ENCODE data around the gene MTCH1. TPM values are rescaled to one million over a fixed set of nuclear protein-coding genes. Genes with fewer than 3 reads are reported as not detected.

MTCH1 gene
- total RNA-seq, 1 experiment from 2014 or later, result 241 TPM

DNA sequence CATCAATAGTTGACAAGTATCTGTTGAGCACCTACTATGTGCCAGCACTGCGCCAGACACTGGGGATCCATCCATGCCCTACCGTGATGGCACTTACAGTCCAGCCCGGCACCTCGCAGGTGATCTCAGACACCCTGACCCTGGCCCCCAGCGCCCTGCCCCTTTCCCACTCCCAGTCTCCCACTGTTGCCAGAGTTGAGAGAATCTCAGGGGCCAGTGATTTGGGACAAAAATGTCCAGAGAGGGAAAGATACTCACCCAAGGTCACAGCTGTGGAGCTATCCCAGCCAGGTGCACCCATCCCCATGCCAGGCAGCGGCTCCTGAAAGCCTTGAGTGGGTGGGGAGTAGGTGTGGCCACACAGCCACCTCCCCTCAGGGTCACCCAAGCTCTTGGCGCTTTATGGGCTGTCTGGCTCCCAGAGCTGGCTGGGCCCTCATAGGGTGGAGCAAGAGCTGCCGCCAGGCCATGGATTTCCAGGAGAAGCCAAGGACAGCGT, 28.2 kb downstream of the MTCH1 start:
- intact Hi-C loops (cut with micrococcal nuclease; ENCODE audit: unreplicated experiment), result no loop called here
- H3K27ac ChIP-seq, result no peak overlapping the region
- ChIA-PET POLR2A (ENCODE audit: unreplicated experiment) (no interaction called here), CTCF (no interaction called here)
- BruUV-seq (replicated peaks), result no TSS peak
- DNase-seq, result no peak
- H3K4me1 ChIP-seq (replicated peaks; ENCODE audit: insufficient read depth), result peaks cover 26% of the 10 kb centered on the region
- H3K27me3 ChIP-seq (ENCODE audit: insufficient read depth, low read depth), result no peaks in the 10 kb centered on the region
- H3K9me3 ChIP-seq (ENCODE audit: insufficient read depth, low read depth), result no peaks in the 10 kb centered on the region
- no peak overlapping the region for H3K4me3 ChIP-seq
- no peaks in the 10 kb centered on the region for H4K20me1 ChIP-seq (ENCODE audit: insufficient read depth)
- TF ChIP-seq, protein P1, sequence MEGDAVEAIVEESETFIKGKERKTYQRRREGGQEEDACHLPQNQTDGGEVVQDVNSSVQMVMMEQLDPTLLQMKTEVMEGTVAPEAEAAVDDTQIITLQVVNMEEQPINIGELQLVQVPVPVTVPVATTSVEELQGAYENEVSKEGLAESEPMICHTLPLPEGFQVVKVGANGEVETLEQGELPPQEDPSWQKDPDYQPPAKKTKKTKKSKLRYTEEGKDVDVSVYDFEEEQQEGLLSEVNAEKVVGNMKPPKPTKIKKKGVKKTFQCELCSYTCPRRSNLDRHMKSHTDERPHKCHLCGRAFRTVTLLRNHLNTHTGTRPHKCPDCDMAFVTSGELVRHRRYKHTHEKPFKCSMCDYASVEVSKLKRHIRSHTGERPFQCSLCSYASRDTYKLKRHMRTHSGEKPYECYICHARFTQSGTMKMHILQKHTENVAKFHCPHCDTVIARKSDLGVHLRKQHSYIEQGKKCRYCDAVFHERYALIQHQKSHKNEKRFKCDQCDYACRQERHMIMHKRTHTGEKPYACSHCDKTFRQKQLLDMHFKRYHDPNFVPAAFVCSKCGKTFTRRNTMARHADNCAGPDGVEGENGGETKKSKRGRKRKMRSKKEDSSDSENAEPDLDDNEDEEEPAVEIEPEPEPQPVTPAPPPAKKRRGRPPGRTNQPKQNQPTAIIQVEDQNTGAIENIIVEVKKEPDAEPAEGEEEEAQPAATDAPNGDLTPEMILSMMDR (conservative IDR thresholded peaks at IDR 0.05), result no peak
- TF ChIP-seq EZH2 (IDR thresholded peaks at IDR 0.05; ENCODE audit: low read depth), result no peak
- peaks cover 11% of the 10 kb centered on the region; the same call in 1 of the 2 replicates for H3F3A ChIP-seq (ENCODE audit: insufficient read depth, low read depth)
- H3K9me2 ChIP-seq (ENCODE audit: insufficient read depth), result no peaks in the 10 kb centered on the region
- no peaks in the 10 kb centered on the region for H3K79me2 ChIP-seq (ENCODE audit: low read depth)
- no peaks in the 10 kb centered on the region for H3K36me3 ChIP-seq (ENCODE audit: low read depth)
- no peak overlapping the region for H2AFZ ChIP-seq
- H3K4me2 ChIP-seq, result no peak overlapping the region

DNA sequence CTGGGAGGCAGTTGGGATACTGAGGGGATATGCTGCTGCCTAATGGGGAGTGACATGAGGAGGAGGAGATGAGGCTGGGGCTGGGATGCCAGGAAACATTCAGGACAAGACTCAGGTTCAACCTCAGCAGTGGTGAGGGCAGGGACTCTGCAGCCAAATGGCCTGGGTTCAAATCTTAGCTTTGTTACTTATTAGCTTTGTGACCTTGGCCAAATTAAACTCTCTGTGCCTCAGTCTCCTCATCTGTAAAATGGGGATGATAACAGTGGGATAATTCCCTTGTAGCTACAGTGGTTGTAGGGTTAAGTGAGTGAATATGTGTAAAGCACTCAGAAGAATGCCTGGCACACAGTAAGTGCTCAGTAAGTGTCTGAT, 29.6 kb downstream of the MTCH1 start:
- ChIA-PET CTCF (interaction anchor here (0.7 kb wide), 1 partner anchor 58 kb away, joined by 3 read pairs; no protein-coding TSS in a partner anchor), POLR2A (ENCODE audit: unreplicated experiment) (interaction anchor here (0.5 kb wide), 1 partner anchor 693 kb away, joined by 4 read pairs; no protein-coding TSS in a partner anchor)
- Histone ChIP-seq H3K9me2 (ENCODE audit: insufficient read depth) (no peaks in the 10 kb centered on the region), H4K20me1 (ENCODE audit: insufficient read depth) (no peaks in the 10 kb centered on the region), H3K4me1 (replicated peaks; ENCODE audit: insufficient read depth) (peaks cover 29% of the 10 kb centered on the region), H3K36me3 (ENCODE audit: low read depth) (no peaks in the 10 kb centered on the region), H2AFZ (no peak overlapping the region), H3K79me2 (ENCODE audit: low read depth) (no peaks in the 10 kb centered on the region), H3K4me3 (no peak overlapping the region), H3K27ac (no peak overlapping the region), H3K9me3 (ENCODE audit: insufficient read depth, low read depth) (no peaks in the 10 kb centered on the region), H3F3A (ENCODE audit: insufficient read depth, low read depth) (peaks cover 11% of the 10 kb centered on the region; the same call in 1 of the 2 replicates), H3K27me3 (ENCODE audit: insufficient read depth, low read depth) (no peaks in the 10 kb centered on the region), H3K4me2 (peak overlapping the region; percentile 14; the same call in 1 of the 2 replicates)
- TF ChIP-seq, protein P1 (conservative IDR thresholded peaks at IDR 0.05), result no peak
- no peak for TF ChIP-seq EZH2 (IDR thresholded peaks at IDR 0.05; ENCODE audit: low read depth)
- intact Hi-C loops (cut with micrococcal nuclease; ENCODE audit: unreplicated experiment), result no loop called here
- no TSS peak for BruUV-seq (replicated peaks)
- no peak for DNase-seq

DNA sequence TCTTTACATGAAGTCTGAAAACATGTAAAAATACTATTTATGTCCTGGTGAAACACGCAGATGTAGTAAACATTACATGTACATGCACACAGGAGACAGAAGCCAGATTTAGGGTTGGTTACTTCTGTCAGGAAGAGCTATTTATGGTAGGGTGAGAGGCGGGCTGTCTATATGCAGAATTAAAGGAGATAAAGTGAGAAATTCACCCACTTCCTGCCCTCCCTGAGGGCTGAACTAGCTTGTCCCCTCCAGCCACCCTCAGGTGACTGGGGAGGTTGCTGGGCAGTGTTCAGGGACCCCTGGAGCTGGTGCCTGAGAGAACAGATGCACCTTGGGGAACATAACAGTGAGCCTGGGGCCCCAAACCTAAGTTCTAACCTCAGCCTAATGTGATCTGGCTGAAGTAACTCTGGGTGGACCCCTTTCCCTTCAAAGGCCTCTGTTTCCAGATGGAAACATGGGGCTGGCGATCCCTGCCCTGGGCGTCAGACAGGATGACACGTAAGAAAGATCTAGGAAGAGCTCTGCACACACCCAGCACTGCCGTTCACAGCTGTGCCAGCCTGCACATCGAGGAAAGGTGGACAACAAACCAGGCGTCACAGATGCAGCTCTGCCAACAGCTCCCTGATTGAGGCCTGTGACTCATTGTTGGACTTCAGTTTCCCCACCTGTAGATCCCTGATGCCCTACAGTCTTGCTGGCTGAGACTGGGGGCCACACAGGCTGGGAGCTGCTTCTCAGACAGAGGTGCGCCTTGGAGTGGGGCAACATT, 30.1 kb downstream of the MTCH1 start:
- DNase-seq, result peak; percentile 43 to 56
- Histone ChIP-seq H3F3A (ENCODE audit: insufficient read depth, low read depth) (peaks cover 11% of the 10 kb centered on the region; the same call in 1 of the 2 replicates), H3K79me2 (ENCODE audit: low read depth) (no peaks in the 10 kb centered on the region), H3K27me3 (ENCODE audit: insufficient read depth, low read depth) (no peaks in the 10 kb centered on the region), H3K36me3 (ENCODE audit: low read depth) (no peaks in the 10 kb centered on the region), H3K9me3 (ENCODE audit: insufficient read depth, low read depth) (no peaks in the 10 kb centered on the region), H3K9me2 (ENCODE audit: insufficient read depth) (no peaks in the 10 kb centered on the region), H3K4me3 (no peak overlapping the region), H2AFZ (no peak overlapping the region), H3K4me1 (replicated peaks; ENCODE audit: insufficient read depth) (peaks cover 23% of the 10 kb centered on the region), H3K27ac (no peak overlapping the region), H4K20me1 (ENCODE audit: insufficient read depth) (no peaks in the 10 kb centered on the region), H3K4me2 (peak overlapping the region; percentile 14)
- BruUV-seq (replicated peaks), result no TSS peak
- intact Hi-C loops (cut with micrococcal nuclease; ENCODE audit: unreplicated experiment), result no loop called here
- CTCF ChIA-PET, result interaction anchor here (0.7 to 1.2 kb wide), 2 partner anchors 42 to 58 kb away, joined by 3 read pairs; no protein-coding TSS in a partner anchor
- POLR2A ChIA-PET (ENCODE audit: unreplicated experiment), result interaction anchor here (0.5 to 0.6 kb wide), 3 partner anchors 42 to 1888 kb away, joined by 4 to 14 read pairs (median 5); no protein-coding TSS in a partner anchor
- TF ChIP-seq, protein P1 (conservative IDR thresholded peaks at IDR 0.05), result no peak
- no peak for TF ChIP-seq EZH2 (IDR thresholded peaks at IDR 0.05; ENCODE audit: low read depth)
